Hepatocyte (in vitro differentiated cells): ENCODE results near the gene HSPB8. TPM values are rescaled to one million over a fixed set of nuclear protein-coding genes. Genes with fewer than 3 reads are reported as not detected.

ENCODE experiments used
- DNase-seq: peaks from one replicate; pipeline ENCODE4 v3.0.0-alpha.2; 2016; ENCODE audit warnings: low spot score
- H2AFZ ChIP-seq: fragments of 200-600 bp; sonication (generic); 2 replicates; pipeline ENCODE4 v1.6.0; 2016; ENCODE audit warnings: antibody characterized with exemption, mild to moderate bottlenecking
- H3K27ac ChIP-seq: fragments of 200-600 bp; sonication (generic); 2 replicates; pipeline ENCODE4 v1.5.1; 2016; ENCODE audit warnings: mild to moderate bottlenecking
- H3K27me3 ChIP-seq: fragments of 200-600 bp; sonication (generic); 2 replicates; pipeline ENCODE4 v1.6.1; 2016
- H3K36me3 ChIP-seq: fragments of 200-600 bp; sonication (generic); replicated peaks from 2 replicates; pipeline ENCODE4 v1.5.1; 2016; ENCODE audit warnings: low read depth; ENCODE audit not compliant: insufficient read depth
- H3K4me1 ChIP-seq: fragments of 200-600 bp; sonication (generic); 2 replicates; pipeline ENCODE4 v1.5.1; 2016; ENCODE audit warnings: mild to moderate bottlenecking, moderate library complexity; ENCODE audit not compliant: insufficient read depth
- H3K4me2 ChIP-seq: fragments of 200-600 bp; sonication (generic); 2 replicates; pipeline ENCODE4 v1.6.0; 2016
- H3K4me3 ChIP-seq: fragments of 200-600 bp; sonication (generic); 2 replicates; pipeline ENCODE4 v1.5.1; 2016; ENCODE audit warnings: mild to moderate bottlenecking
- H3K79me2 ChIP-seq: fragments of 200-600 bp; sonication (generic); 2 replicates; pipeline ENCODE4 v1.6.0; 2017; ENCODE audit warnings: mild to moderate bottlenecking
- H3K9me2 ChIP-seq: fragments of 200-600 bp; sonication (generic); replicated peaks from 2 replicates; pipeline ENCODE4 v1.6.0; 2017; ENCODE audit warnings: mild to moderate bottlenecking; ENCODE audit not compliant: insufficient read depth
- H3K9me3 ChIP-seq: fragments of 200-600 bp; sonication (generic); 2 replicates; pipeline ENCODE4 v1.5.1; 2016; ENCODE audit warnings: low read depth, mild to moderate bottlenecking
- H4K20me1 ChIP-seq: fragments of 200-600 bp; sonication (generic); 2 replicates; pipeline ENCODE4 v1.6.0; 2016; ENCODE audit warnings: mild to moderate bottlenecking; ENCODE audit not compliant: insufficient read depth, poor library complexity, severe bottlenecking
- EZH2 ChIP-seq: fragments of 200-600 bp; sonication (generic); IDR thresholded peaks from 2 replicates; pipeline ENCODE4 v1.6.1; 2016; ENCODE audit warnings: antibody characterized with exemption, mild to moderate bottlenecking, borderline replicate concordance
- EZH2phosphoT487 ChIP-seq: fragments of 200-600 bp; sonication (generic); IDR thresholded peaks from one replicate; pipeline ENCODE4 v1.6.1; 2018; ENCODE audit warnings: antibody characterized with exemption, mild to moderate bottlenecking, low read depth, moderate library complexity; ENCODE audit not compliant: unreplicated experiment, severe bottlenecking
- WGBS: methylation state at CpG from one replicate; pipeline ENCODE4 v1.1.6; 2016; ENCODE audit warnings: low lambda C conversion rate; ENCODE audit errors: missing lambda C conversion rate; 5-methylcytosine and 5-hydroxymethylcytosine counted together
- polyA plus RNA-seq: library from polyadenylated mRNA; unstranded; fragments of >200 nt; fragmentation: Nextera tagmentation; extraction: Ambion mirVana; gene quantifications from 2 replicates; pipeline ENCODE4 v1.2.1, GENCODE V29; 2016
- total RNA-seq: library from RNA; depleted of rRNA; stranded (reverse); fragments of >200 nt; gene quantifications from 2 replicates; pipeline ENCODE4 v1.2.3, GENCODE V29; 2014
- TF ChIP-seq, protein P1 (sequence below): fragments of 200-600 bp; sonication (generic); IDR thresholded peaks from 2 replicates; pipeline ENCODE4 v1.5.1; 2016; ENCODE audit warnings: antibody characterized with exemption, mild to moderate bottlenecking; ENCODE audit not compliant: poor library complexity

The HSPB8 gene, protein sequence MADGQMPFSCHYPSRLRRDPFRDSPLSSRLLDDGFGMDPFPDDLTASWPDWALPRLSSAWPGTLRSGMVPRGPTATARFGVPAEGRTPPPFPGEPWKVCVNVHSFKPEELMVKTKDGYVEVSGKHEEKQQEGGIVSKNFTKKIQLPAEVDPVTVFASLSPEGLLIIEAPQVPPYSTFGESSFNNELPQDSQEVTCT
- total RNA-seq: 28.5 and 29.7 TPM in 2 replicates
- polyA plus RNA-seq: 39.7 and 45.4 TPM in 2 replicates

DNA sequence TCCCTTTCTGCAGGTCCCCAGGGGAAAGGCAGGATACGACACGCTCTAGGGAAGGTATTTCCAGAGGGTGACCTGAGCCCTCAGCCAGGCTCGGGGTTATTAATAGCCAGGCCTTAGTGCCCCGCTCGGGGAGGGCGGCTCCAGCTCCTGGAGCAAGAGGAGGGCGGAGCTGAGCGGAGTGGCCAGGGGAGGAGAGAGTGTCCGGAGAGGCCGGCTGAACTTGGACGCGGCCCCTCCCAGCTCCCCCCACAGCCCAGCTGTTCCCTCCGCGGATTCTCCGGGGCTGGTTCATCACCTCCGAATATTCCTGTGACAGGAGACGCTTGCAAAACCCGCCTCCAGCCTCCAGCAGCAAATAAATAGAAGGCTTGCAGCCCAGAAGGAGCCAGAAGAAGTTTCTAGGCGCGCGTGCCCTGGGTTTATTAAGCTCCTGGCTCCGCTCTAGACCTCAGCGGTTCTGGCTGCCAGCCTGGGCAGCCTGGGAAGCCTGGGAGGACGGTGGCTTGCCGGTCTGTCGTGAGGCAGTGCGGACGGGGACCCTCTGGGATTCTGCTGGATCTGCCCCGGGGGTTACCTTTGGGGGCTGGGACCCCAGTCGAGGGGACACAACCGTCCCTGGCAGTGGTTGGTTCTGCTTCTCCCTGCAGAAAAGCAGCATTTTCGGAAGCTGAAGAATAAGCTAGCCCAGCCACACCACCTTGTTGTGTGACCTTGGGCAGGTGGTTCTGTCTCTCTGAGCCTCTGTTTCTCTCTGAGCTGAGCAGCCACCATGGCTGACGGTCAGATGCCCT, at the start of gene HSPB8:
TSS of gene HSPB8 (plus strand) at position 388 of the 791 bp plus-strand sequence. CDS start at position 770, 382 bp downstream.
- no peaks in the 10 kb centered on the region for H3K9me2 ChIP-seq
- H3K27ac ChIP-seq: peak within 1 kb of the TSS; percentile 95
- WGBS: 9% methylated on average over 33 of the region's 33 CpGs
- TF ChIP-seq, protein P1, sequence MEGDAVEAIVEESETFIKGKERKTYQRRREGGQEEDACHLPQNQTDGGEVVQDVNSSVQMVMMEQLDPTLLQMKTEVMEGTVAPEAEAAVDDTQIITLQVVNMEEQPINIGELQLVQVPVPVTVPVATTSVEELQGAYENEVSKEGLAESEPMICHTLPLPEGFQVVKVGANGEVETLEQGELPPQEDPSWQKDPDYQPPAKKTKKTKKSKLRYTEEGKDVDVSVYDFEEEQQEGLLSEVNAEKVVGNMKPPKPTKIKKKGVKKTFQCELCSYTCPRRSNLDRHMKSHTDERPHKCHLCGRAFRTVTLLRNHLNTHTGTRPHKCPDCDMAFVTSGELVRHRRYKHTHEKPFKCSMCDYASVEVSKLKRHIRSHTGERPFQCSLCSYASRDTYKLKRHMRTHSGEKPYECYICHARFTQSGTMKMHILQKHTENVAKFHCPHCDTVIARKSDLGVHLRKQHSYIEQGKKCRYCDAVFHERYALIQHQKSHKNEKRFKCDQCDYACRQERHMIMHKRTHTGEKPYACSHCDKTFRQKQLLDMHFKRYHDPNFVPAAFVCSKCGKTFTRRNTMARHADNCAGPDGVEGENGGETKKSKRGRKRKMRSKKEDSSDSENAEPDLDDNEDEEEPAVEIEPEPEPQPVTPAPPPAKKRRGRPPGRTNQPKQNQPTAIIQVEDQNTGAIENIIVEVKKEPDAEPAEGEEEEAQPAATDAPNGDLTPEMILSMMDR: no peak
- TF ChIP-seq EZH2phosphoT487 (no peak), EZH2 (no peak)
- peak; percentile 93 for DNase-seq
- peaks cover 24% of the 10 kb centered on the region for H3K4me1 ChIP-seq
- H3K79me2 ChIP-seq: peaks cover 27% of the 10 kb centered on the region
- no peak within 1 kb of the TSS for H2AFZ ChIP-seq
- H3K36me3 ChIP-seq: no peaks in the 10 kb centered on the region
- no peaks in the 10 kb centered on the region for H3K27me3 ChIP-seq
- H3K9me3 ChIP-seq: no peaks in the 10 kb centered on the region
- no peaks in the 10 kb centered on the region for H4K20me1 ChIP-seq
- H3K4me2 ChIP-seq: peak within 1 kb of the TSS; percentile 77
- H3K4me3 ChIP-seq: peak within 1 kb of the TSS; percentile 12

DNA sequence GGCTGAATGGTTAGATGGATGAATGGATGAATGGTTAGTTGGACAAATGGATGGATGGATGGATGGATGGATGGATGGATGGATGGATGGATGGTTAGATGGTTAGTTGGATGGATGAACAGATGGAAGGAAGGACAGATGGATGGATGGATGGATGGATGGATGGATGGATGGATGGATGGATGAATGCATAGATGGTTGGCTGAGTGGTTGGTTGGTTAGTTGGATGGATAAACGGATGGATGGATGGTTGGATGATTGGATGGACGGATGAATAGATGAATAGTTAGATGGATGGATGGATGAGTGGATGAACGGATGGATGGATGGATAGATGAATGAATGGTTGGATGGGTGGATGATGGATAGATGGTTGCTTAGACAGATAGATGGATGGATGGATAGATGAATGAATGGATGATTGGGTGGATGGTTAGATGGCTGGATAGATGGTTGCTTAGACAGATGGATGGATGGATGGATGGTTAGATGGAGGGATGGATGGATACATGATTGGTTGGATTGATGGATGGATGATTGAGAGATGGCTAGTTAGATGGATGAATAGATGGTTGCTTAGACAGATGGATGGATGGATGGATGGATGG, 48.8 kb upstream of the HSPB8 start:
- Histone ChIP-seq H3K9me3 (no peaks in the 10 kb centered on the region), H3K79me2 (no peaks in the 10 kb centered on the region), H3K4me1 (no peaks in the 10 kb centered on the region), H3K27me3 (no peaks in the 10 kb centered on the region), H3K27ac (no peak overlapping the region), H4K20me1 (no peaks in the 10 kb centered on the region), H3K4me2 (no peak overlapping the region), H3K4me3 (no peak overlapping the region), H2AFZ (no peak overlapping the region), H3K36me3 (no peaks in the 10 kb centered on the region), H3K9me2 (no peaks in the 10 kb centered on the region)
- DNase-seq: no peak
- TF ChIP-seq EZH2phosphoT487 (no peak), EZH2 (no peak)
- TF ChIP-seq, protein P1: no peak
- 78% methylated on average over 3 of the region's 3 CpGs for WGBS

DNA sequence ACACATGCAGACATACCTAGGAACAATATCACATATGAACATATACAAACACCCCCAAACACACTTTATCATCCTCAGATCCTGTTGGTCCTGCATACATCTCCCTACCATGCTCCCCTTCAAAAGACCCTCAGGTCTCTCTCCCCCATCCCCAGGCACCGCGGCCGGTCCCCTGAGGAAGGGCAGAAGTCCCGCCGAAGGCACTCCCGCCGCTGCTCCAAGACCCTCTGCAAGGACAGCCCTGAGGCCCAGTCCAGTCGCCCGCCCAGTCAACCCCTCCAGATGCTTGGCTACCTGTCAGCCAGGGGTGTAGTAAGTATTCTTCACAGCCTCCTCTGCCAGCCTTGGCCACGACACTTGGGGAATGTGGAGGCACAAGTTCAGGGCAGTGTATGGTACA, 48.2 kb upstream of the HSPB8 start:
- Histone ChIP-seq H3K36me3 (no peaks in the 10 kb centered on the region), H3K4me3 (no peak overlapping the region), H4K20me1 (no peaks in the 10 kb centered on the region), H3K27ac (no peak overlapping the region), H3K4me1 (no peaks in the 10 kb centered on the region), H3K4me2 (no peak overlapping the region), H3K9me3 (no peaks in the 10 kb centered on the region), H3K27me3 (no peaks in the 10 kb centered on the region), H2AFZ (no peak overlapping the region), H3K79me2 (no peaks in the 10 kb centered on the region), H3K9me2 (no peaks in the 10 kb centered on the region)
- WGBS: 93% methylated on average over 10 of the region's 10 CpGs
- TF ChIP-seq EZH2phosphoT487: no peak
- TF ChIP-seq EZH2: no peak
- TF ChIP-seq, protein P1: no peak
- no peak for DNase-seq
